ENCODE data around the gene SYDE1. TPM values are rescaled to one million over a fixed set of nuclear protein-coding genes. Genes with fewer than 3 reads are reported as not detected.

Gene SYDE1
- total RNA-seq, 3 donors from 2014 or later = 3.8 to 32.5 (median 4.1) TPM

DNA sequence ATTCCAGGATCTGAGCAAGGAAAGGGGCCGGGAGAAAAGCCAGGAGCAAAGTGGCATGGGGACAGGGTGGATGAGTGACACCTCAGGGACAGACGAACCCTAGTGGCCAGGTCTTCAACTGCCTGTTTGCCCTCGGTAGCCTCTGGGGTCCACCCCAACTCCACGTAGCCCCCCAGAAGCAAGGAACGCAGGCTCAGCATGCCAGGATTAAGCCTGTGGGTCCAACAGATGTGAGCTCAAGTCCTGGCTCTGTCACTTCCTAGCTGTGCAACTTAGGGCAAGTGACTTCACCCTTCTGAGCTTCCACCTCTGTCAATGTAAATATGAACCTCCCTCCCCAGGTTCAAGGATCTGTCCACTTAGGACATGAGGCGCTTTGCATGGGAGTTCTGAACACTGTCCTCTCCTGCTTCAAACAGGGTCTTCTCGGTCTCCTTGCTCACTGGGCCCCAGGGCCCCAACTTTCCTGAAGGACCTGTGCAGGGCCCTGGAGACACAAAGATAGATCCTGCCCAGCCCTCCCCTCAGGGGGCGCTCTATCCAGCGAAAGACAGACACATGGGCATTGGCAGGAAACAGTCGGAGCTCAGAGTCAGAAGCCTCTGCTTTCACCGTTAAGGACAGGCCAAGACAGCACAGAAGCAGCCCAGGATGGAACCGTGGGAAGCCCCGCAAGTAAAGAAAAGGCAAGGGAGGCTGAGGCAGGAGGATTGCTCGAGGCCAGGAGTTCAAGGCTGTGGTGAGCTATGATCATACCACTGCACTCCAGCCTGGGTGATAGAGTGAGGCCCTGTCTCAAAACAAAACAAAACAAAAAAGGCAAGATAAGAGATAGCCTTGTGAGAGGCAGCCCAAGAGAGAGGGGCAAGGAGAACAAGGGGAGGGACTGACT lies 13.2 kb downstream of the SYDE1 start:
- Histone ChIP-seq H3K4me3 (no peak overlapping the region), H3K4me1 (ENCODE audit: low read depth) (peaks cover 6% of the 10 kb centered on the region), H3K36me3 (ENCODE audit: low read depth) (peaks cover 13% of the 10 kb centered on the region), H3K9me3 (no peaks in the 10 kb centered on the region)
- intact Hi-C loops (cut with DNase I, micrococcal nuclease) = no loop called here
- ATAC-seq = no peak
- TF ChIP-seq, protein P1, sequence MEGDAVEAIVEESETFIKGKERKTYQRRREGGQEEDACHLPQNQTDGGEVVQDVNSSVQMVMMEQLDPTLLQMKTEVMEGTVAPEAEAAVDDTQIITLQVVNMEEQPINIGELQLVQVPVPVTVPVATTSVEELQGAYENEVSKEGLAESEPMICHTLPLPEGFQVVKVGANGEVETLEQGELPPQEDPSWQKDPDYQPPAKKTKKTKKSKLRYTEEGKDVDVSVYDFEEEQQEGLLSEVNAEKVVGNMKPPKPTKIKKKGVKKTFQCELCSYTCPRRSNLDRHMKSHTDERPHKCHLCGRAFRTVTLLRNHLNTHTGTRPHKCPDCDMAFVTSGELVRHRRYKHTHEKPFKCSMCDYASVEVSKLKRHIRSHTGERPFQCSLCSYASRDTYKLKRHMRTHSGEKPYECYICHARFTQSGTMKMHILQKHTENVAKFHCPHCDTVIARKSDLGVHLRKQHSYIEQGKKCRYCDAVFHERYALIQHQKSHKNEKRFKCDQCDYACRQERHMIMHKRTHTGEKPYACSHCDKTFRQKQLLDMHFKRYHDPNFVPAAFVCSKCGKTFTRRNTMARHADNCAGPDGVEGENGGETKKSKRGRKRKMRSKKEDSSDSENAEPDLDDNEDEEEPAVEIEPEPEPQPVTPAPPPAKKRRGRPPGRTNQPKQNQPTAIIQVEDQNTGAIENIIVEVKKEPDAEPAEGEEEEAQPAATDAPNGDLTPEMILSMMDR (IDR thresholded peaks at IDR 0.05) = no peak
- DNase-seq = no peak

DNA sequence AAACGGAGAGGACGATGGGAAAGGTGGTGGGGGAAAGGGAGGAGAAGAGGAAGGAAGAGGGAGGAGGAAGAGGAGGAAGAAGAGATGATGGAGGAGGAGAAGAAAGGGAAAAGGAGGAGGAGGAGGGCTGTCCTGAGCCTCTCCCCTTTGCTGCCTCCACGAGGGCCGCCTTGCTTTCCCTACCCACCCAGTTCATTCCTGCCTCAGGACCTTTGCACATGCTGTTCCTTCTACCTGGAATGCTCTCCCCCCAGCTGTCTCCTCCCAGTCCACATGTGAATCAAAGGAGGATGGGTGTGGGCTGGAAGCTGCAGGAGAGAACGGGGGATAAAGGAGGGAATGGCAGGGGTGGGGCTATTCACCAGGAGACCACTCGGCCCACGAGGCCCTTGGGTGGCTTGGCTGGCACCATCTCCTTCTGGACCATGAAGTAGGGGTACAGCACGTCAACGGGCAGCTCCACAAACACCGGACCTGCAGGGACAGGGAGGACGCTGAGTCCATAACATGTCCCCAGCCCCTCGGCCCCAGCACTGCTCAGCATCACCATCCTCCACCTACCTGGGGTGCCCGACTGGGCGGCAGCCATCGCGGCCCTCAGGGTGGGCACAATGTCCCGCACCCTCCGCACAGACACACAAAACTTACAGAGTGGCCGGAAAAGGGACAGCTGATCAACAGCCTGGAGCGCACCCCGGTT lies 15.3 kb downstream of the SYDE1 start:
- TF ChIP-seq, protein P1 (IDR thresholded peaks at IDR 0.05) = no peak
- intact Hi-C loops (cut with DNase I, micrococcal nuclease) = no loop called here
- ATAC-seq (no peak), DNase-seq (no peak)
- Histone ChIP-seq H3K36me3 (ENCODE audit: low read depth) (peaks cover 6% of the 10 kb centered on the region), H3K4me3 (no peak overlapping the region), H3K4me1 (ENCODE audit: low read depth) (peaks cover 11% of the 10 kb centered on the region), H3K9me3 (no peaks in the 10 kb centered on the region)

DNA sequence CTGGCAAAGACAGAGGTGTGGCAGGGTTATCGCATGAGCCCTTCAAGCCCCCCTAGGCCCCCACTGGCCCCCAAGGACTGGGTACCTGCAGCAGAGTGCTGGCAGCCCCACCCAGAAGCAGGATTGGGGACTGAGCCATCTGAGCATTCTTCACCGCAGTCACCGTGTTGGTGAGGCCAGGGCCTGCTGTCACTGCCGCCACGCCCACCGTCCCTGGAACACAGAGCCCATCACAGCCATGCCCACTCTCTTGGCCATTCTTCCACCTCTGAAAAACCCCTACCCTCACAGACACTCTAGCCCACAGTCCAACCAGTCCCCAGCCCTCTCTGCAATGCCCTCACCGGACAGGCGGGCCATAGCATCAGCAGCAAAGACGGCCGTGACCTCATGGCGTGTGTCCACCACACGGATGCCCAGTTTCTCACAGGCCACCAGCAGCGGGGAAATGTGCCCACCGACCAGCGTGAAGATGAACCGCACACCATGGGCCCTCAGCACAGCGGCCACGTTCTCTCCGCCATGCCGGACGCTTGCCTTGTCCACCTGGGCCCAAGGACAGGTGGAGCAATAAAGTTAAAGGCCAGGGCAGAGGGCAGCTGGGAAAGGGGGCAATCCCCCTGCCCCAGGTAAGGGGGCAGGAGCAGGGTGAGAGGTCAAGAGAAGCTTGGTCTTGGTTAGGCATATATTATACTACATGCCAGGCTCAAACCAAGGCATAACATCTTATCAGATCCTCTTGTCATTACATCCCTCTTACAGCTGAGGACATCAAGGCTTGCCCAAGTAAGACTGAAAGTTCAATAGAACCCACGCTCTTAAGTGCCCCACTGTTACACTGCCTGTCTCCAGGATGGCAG lies 16.1 kb downstream of the SYDE1 start:
- intact Hi-C loops (cut with DNase I, micrococcal nuclease) = no loop called here
- Histone ChIP-seq H3K9me3 (no peaks in the 10 kb centered on the region), H3K4me1 (ENCODE audit: low read depth) (peaks cover 12% of the 10 kb centered on the region), H3K4me3 (no peak overlapping the region), H3K36me3 (ENCODE audit: low read depth) (no peaks in the 10 kb centered on the region)
- DNase-seq = no peak
- no peak for ATAC-seq
- TF ChIP-seq, protein P1 (IDR thresholded peaks at IDR 0.05) = no peak

DNA sequence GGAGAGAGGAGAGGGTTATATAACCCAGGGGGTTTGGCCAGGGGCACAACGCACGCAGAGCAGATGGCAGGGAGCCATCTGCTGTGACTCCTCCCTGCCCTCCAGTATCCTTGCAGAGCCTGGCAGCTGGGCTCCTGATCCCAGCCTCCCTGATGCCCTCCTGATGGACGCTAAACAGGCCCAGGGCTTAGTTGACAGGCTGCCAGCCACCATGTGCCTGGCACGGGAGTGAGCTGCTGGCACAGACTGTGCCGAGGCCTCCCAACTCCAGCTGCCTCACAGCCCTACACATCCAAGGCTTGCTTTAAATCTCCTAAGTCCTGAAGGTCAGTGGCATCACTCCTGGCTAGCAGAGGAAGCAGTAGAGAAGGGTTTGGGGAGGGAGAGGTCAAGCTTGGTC lies 16.7 kb downstream of the SYDE1 start:
- DNase-seq (peak in 2 of 3 donors; percentile 45 to 61), ATAC-seq (peak; percentile 1)
- TF ChIP-seq, protein P1 (IDR thresholded peaks at IDR 0.05) = no peak
- Histone ChIP-seq H3K4me1 (ENCODE audit: low read depth) (peaks cover 19% of the 10 kb centered on the region), H3K9me3 (no peaks in the 10 kb centered on the region), H3K36me3 (ENCODE audit: low read depth) (no peaks in the 10 kb centered on the region), H3K4me3 (no peak overlapping the region)
- intact Hi-C loops (cut with DNase I, micrococcal nuclease) = no loop called here

DNA sequence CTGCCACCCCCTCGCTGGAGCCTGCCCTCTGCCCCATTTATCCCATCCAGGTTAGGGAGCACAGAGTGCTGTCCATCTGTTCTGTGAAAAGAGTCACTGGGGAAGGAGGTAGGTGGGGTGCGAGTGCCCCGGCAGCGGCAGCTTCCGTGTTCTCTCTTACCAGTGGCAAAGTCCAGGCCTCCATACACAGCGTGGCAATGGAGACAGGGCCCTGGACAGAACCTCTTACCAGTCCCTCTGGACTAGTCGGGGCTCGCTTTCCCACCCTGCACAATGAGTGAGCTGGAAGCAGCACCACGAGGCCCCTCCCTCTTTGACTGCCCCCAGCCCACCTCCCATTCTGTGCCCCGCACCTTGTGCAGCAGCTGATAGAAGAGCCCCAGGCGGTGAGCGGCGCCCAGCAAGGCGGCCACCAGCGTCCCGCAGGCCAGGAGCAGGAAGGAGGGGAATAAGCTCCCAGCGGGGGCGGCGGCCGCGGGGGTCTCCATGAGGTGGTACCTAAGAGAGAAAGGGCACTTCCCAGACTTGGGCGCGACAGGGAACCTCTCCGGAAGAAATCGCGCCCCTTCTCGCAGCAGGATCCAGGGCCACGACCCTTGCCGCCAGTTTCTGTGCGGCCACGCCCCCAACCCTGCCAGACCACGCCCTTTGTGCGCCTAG lies 17.5 kb downstream of the SYDE1 start:
- TF ChIP-seq, protein P1 (IDR thresholded peaks at IDR 0.05) = no peak
- ATAC-seq = peak; percentile 67
- no peaks in the 10 kb centered on the region for H3K9me3 ChIP-seq
- intact Hi-C loops (cut with DNase I, micrococcal nuclease) = no loop called here
- H3K4me3 ChIP-seq = peak overlapping the region; percentile 43
- DNase-seq = peak; percentile 74 to 93 (median 76)
- H3K4me1 ChIP-seq (ENCODE audit: low read depth) = peaks cover 21% of the 10 kb centered on the region
- H3K36me3 ChIP-seq (ENCODE audit: low read depth) = no peaks in the 10 kb centered on the region

Data from mucosa of descending colon (tissue), 3 donors.